Measurements from ENCODE around the gene EEF2. TPM values are rescaled to one million over a fixed set of nuclear protein-coding genes. Genes with fewer than 3 reads are reported as not detected.
"Not testable (repeated sequence)": the region's sequence is repeated elsewhere in the genome, so short reads cannot be mapped to it uniquely, and the experiment has no call there.

The EEF2 gene
- total RNA-seq, 1 donor from 2014 or later: 3,492 TPM

- H3K36me3 ChIP-seq (ENCODE audit: control insufficient read depth, insufficient read depth, low read length): no peaks in the 10 kb centered on the region
- H3K27me3 ChIP-seq (ENCODE audit: control insufficient read depth, insufficient read depth, low read length): no peaks in the 10 kb centered on the region
- TF ChIP-seq CTCF (IDR thresholded peaks at IDR 0.05; ENCODE audit: insufficient read depth, low read length, poor library complexity, severe bottlenecking): no peak
- no peak overlapping the region for H3K4me3 ChIP-seq (ENCODE audit: low read depth, low read length)
- DNase-seq (ENCODE audit: low read depth): no peak
These were observed 34.1 kb downstream of the EEF2 start for GRCh38 chr19:3950871-3951861.

- no peak overlapping the region for H3K4me3 ChIP-seq (ENCODE audit: low read depth, low read length)
- no peak for TF ChIP-seq CTCF (IDR thresholded peaks at IDR 0.05; ENCODE audit: insufficient read depth, low read length, poor library complexity, severe bottlenecking)
- no peaks in the 10 kb centered on the region for H3K36me3 ChIP-seq (ENCODE audit: control insufficient read depth, insufficient read depth, low read length)
- no peak for DNase-seq (ENCODE audit: low read depth)
- no peaks in the 10 kb centered on the region for H3K27me3 ChIP-seq (ENCODE audit: control insufficient read depth, insufficient read depth, low read length)
These were observed 35.0 kb downstream of the EEF2 start for GRCh38 chr19:3949997-3950859.

- no peak for TF ChIP-seq CTCF (IDR thresholded peaks at IDR 0.05; ENCODE audit: insufficient read depth, low read length, poor library complexity, severe bottlenecking)
- no peaks in the 10 kb centered on the region for H3K36me3 ChIP-seq (ENCODE audit: control insufficient read depth, insufficient read depth, low read length)
- no peak overlapping the region for H3K4me3 ChIP-seq (ENCODE audit: low read depth, low read length)
- no peaks in the 10 kb centered on the region for H3K27me3 ChIP-seq (ENCODE audit: control insufficient read depth, insufficient read depth, low read length)
- DNase-seq (ENCODE audit: low read depth): no peak
These were observed 36.0 kb downstream of the EEF2 start for GRCh38 chr19:3949294-3949693.

GRCh38 chr19:3947316-3947933, 37.8 kb downstream of the EEF2 start:
- DNase-seq (ENCODE audit: low read depth); H3K36me3 ChIP-seq (ENCODE audit: control insufficient read depth, insufficient read depth, low read length): not testable (repeated sequence)

GRCh38 chr19:3945838-3946237, 39.4 kb downstream of the EEF2 start:
- no peak for DNase-seq (ENCODE audit: low read depth)
- no peaks in the 10 kb centered on the region for H3K27me3 ChIP-seq (ENCODE audit: control insufficient read depth, insufficient read depth, low read length)
- H3K4me3 ChIP-seq (ENCODE audit: low read depth, low read length): no peak overlapping the region
- no peaks in the 10 kb centered on the region for H3K36me3 ChIP-seq (ENCODE audit: control insufficient read depth, insufficient read depth, low read length)
- TF ChIP-seq CTCF (IDR thresholded peaks at IDR 0.05; ENCODE audit: insufficient read depth, low read length, poor library complexity, severe bottlenecking): no peak

More at GRCh38 chr19:3947316-3947933, 37.8 kb downstream of the EEF2 start:
- not testable (repeated sequence) for H3K27me3 ChIP-seq (ENCODE audit: control insufficient read depth, insufficient read depth, low read length); H3K4me3 ChIP-seq (ENCODE audit: low read depth, low read length)
